Astrocyte (in vitro differentiated cells and primary cell): ENCODE measurements around the gene PROSER1.

ENCODE experiments used
- EZH2 ChIP-seq: IDR thresholded peaks from 2 replicates; pipeline ENCODE4 v1.6.1; 2012; ENCODE audit warnings: mild to moderate bottlenecking, low read length, inconsistent platforms; ENCODE audit not compliant: insufficient read depth
- TF ChIP-seq, protein P1 (sequence below): IDR thresholded peaks from 2 replicates; pipeline ENCODE4 v1.5.1; 2011; ENCODE audit warnings: low read depth, mild to moderate bottlenecking, inconsistent platforms, low read length, moderate library complexity; ENCODE audit not compliant: insufficient read depth

- TF ChIP-seq, protein P1, sequence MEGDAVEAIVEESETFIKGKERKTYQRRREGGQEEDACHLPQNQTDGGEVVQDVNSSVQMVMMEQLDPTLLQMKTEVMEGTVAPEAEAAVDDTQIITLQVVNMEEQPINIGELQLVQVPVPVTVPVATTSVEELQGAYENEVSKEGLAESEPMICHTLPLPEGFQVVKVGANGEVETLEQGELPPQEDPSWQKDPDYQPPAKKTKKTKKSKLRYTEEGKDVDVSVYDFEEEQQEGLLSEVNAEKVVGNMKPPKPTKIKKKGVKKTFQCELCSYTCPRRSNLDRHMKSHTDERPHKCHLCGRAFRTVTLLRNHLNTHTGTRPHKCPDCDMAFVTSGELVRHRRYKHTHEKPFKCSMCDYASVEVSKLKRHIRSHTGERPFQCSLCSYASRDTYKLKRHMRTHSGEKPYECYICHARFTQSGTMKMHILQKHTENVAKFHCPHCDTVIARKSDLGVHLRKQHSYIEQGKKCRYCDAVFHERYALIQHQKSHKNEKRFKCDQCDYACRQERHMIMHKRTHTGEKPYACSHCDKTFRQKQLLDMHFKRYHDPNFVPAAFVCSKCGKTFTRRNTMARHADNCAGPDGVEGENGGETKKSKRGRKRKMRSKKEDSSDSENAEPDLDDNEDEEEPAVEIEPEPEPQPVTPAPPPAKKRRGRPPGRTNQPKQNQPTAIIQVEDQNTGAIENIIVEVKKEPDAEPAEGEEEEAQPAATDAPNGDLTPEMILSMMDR: no peak
- TF ChIP-seq EZH2: no peak
Measured at GRCh38 chr13:39038569-39039030, 711 bp upstream of the PROSER1 start.
